Stimulated activated CD4-positive, alpha-beta T cell treated with anti-CD3 and anti-CD28 coated beads, TNF-alpha, amount 100 ng/mL, for 24 hours (primary cell): Measurements from ENCODE around the gene PRMT3.
"Not testable (repeated sequence)": the region's sequence is repeated elsewhere in the genome, so short reads cannot be mapped to it uniquely, and the experiment has no call there.

ENCODE experiments used
- DNase-seq, 3 experiments: peaks; one replicate each; pipeline ENCODE4 v3.0.0-alpha.2; 2020; ENCODE audit warnings: low read depth in 3 of 3

Gene PRMT3

GRCh38 chr11:20457934-20458680 lies 70.6 kb downstream of the PRMT3 start:
- DNase-seq = no peak

GRCh38 chr11:20458905-20459632 lies 71.6 kb downstream of the PRMT3 start:
- DNase-seq = no peak

- no peak for DNase-seq
Measured at GRCh38 chr11:20459865-20460264, 72.3 kb downstream of the PRMT3 start.

DNA sequence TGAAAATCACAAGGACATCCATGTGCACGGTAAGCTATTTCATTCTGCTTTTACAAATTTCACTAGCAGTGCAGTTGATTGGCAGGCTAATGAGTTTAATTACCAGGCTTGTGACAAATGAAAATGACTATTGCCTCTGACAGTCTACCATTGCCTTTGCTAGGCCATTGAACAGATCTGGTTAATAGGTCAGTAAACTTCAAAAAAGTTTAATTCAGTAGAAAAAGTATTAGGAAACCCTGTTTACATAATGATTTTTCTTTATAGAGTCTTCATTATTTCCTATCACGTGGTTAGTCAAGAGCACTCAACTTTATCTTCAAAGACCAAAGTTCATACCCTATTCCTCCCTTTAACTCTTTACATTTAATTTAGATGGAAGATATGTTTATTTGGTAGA lies 77.0 kb downstream of the PRMT3 start:
- no peak for DNase-seq

- no peak for DNase-seq
Measured at GRCh38 chr11:20467487-20468185, 80.1 kb downstream of the PRMT3 start.

DNA sequence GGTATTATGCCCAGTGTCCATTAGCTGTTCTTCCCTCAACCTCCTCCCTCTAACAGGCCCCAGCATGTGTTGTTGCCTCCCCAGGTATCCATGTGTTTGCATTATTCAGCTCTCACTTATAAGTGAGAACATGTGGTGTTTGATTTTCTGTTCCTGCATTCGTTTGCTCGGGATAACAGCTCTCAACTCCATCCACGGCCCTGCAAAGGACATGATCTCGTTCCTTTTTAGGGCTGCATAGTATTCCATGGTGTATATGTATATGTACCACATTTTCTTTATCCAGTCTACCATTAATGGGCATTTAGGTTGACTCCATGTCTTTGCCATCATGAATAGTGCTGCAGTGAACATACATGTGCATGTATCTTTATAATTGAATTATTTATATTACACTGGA lies 82.8 kb downstream of the PRMT3 start:
- no peak for DNase-seq

GRCh38 chr11:20471929-20472328 lies 84.4 kb downstream of the PRMT3 start:
- not testable (repeated sequence) for DNase-seq

- no peak for DNase-seq
Measured at GRCh38 chr11:20474176-20474881, 86.8 kb downstream of the PRMT3 start.

- DNase-seq = no peak
Measured at GRCh38 chr11:20474882-20475517, 87.5 kb downstream of the PRMT3 start.

- DNase-seq = no peak
Measured at GRCh38 chr11:20477418-20478090, 90.0 kb downstream of the PRMT3 start.

DNA sequence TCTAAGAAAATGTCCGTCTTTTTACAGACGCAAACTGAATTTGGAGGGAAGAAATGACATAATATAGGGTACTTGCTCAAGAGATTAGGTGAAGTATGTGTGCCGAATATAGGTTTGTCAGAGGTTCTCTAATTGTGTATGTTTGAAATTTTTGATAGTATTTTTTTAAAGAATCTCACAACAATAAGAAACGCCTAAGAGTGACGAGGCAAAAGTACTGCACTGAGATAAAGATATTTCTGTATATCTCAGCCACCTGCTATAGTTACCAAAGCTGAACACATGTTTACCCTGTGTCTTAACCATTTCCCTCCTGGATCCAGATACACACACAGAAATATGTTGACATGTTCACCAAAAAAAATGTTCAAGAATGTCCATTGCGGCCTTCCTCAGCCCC lies 92.0 kb downstream of the PRMT3 start:
- no peak for DNase-seq

GRCh38 chr11:20483931-20484330 lies 96.4 kb downstream of the PRMT3 start:
- no peak for DNase-seq

DNA sequence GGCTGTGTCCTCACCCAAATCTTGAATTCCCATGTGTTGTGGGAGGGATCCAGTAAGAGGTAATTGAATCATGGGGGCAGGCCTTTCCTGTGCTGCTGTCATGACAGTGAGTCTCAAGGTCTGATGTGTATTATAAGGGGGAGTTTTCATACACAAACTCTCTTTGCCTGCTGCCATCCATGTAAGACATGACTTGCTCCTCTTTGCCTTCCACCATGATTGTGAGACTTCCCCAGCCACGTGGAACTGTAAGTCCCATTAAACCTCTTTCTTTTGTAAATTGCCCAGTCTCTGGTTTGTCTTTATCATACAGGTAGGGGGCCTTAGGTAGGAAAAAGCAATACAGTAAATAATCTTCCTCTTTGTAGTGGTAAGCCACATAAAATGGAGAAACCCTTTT lies 96.9 kb downstream of the PRMT3 start:
- DNase-seq = not testable (repeated sequence)

GRCh38 chr11:20488352-20488751 lies 100.8 kb downstream of the PRMT3 start:
- no peak for DNase-seq

DNA sequence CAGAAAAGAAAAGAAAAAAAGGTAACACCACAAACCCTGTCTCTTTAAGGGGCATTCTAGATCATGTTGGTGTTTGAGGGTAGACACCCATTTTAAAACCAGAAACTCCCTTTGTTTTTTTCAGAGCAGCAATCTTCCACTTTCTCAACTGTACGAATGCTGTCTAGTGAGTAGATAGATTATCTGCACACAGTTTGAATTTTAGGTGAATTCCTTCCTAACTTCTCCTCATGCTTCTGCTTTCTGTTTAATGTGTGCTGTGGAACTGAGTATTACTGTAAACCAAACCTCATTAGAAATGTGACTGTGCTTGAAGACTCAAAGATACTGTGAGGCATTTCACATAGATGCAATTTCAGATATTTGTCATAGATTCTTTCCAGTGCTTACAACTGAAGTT lies 102.4 kb downstream of the PRMT3 start:
- no peak for DNase-seq

- no peak for DNase-seq
Measured at GRCh38 chr11:20493340-20493739, 105.8 kb downstream of the PRMT3 start.

DNA sequence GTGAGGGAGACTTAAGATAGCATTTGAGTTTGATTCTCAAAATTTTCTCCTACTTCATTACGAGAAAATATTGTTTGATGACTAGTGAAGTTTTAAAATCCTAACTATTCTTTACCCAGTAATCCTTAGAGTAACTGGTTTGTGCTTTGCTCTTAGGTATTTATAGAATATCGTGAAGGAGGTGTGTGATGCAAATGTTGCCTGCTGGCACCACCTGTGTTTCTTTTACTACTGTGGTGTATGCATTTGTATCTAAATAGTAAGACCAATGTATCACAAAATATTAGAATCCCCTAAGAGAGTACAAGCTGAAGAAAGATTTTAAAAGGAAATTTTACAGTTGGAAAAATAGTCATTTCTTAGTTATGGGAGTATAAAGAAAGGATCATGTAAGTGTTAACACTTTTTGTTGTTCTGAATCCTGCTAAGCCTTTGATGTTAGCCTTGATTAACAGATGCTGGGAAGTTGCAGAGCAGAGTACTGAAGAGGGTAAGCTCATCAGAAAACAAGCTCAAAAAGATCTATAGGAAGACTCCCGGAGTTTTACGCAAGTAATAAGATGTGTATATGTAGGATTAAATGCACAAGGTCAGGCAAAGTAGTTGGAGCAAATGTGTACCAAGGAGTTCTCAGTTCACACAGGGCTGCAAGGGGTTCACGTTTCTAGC lies 109.7 kb downstream of the PRMT3 start:
- no peak for DNase-seq

- DNase-seq = no peak
Measured at GRCh38 chr11:20501252-20501651, 113.7 kb downstream of the PRMT3 start.

DNA sequence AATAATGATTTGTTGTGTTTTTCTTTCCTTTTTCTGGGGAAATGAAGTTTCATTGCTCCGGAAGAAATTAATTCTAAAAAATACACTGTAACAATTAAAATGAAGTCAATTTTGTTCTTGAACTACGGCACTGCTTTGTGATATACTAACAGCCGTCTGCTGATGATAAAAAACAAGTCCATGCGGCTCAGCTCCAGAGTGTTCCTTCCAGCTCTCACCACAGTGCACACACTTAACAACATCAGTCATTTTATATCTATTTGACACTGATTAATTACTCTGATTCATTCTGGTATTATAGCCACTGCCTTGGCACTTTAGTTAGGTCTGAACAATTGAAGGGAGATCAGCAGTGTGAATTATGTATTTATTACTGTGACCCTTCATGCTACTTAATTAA lies 114.5 kb downstream of the PRMT3 start:
- no peak for DNase-seq

DNA sequence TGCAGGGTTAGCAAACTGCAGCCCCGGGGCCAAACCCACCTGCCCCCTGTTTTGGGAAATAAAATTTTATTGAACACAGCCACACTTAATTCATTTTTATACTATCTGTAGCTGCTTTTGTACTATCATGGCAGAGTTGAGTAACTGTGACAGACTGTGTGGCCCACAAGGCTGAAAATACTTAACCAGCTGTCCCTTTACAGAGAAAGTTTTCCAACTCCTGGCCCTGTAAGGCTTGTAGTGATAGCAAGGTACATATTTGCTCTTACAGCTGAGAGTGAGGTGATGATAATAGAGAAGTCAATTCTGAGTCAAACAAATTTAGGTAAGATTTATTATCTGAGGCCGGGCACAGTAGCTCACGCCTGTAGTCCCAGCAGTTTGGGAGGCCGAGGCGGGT lies 124.5 kb downstream of the PRMT3 start:
- no peak for DNase-seq

- DNase-seq = no peak
Measured at GRCh38 chr11:20512869-20513268, 125.4 kb downstream of the PRMT3 start.
